NT2/D1 (cell line): ENCODE measurements around the gene ABR.

Source experiments
- SUZ12 ChIP-seq: IDR thresholded peaks from 2 replicates; pipeline ENCODE4 v1.6.1; 2011; ENCODE audit not compliant: insufficient read length, insufficient read depth; ENCODE audit errors: extremely low read depth
- YY1 ChIP-seq: IDR thresholded peaks from 2 replicates; pipeline ENCODE4 v1.6.1; 2011; ENCODE audit not compliant: insufficient read length, insufficient read depth
- ZNF274 ChIP-seq: IDR thresholded peaks from 2 replicates; pipeline ENCODE4 v1.6.1; 2011; ENCODE audit warnings: mild to moderate bottlenecking, low read depth, low read length

DNA sequence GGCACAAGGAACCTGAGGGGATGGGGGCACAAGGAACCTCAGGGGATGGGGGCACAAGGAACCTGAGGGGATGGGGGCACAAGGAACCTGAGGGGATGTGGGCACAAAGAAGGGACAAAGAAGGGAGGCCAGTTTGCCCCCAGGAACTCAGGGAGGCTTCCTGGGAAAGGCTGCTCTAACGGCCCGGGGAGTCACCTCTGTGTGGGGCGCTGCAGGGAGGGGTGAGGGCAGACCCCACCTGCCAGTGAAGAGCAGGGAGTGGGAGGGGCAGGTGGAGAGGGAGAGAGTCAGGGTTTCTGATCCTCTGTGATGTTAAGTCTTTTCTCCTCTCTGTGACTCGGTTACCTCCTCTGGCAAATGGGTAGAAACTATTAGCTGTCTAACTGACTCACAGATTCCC is 125.1 kb downstream of the ABR start:
- TF ChIP-seq SUZ12, result no peak
- no peak for TF ChIP-seq ZNF274
- TF ChIP-seq YY1, result no peak
